ENCODE data around the gene POLDIP2. TPM values are rescaled to one million over a fixed set of nuclear protein-coding genes. Genes with fewer than 3 reads are reported as not detected.

Gene POLDIP2
- total and polyA plus RNA-seq, 10 of the 15 experiments (the other 5 are each of a cell fraction or from before 2014, with no cell fraction given), result 22.8 to 196 (median 121) TPM

- TF ChIP-seq CEBPZ (IDR thresholded peaks at IDR 0.05; ENCODE audit: low read depth, low read length) (no peak), CBFB (IDR thresholded peaks at IDR 0.05; ENCODE audit: low read depth) (no peak), NFYB (IDR thresholded peaks at IDR 0.05; ENCODE audit: insufficient read depth, low read depth, low read length) (no peak), CEBPB (IDR thresholded peaks at IDR 0.05; ENCODE audit: borderline replicate concordance in 1 of 2, low read depth in 2 of 2, low read length in 2 of 2) (no peak), SIN3A (IDR thresholded peaks at IDR 0.05; ENCODE audit: low read depth, low read length) (no peak), NFIC (IDR thresholded peaks at IDR 0.05; ENCODE audit: low read depth, low read length) (no peak), ZBED1 (IDR thresholded peaks at IDR 0.05; ENCODE audit: borderline replicate concordance) (no peak), EGR1 (IDR thresholded peaks at IDR 0.05; ENCODE audit: borderline replicate concordance in 1 of 2, low read depth in 2 of 2, low read length in 2 of 2) (no peak)
Observed at GRCh38 chr17:28390563-28390962, 33.2 kb upstream of the POLDIP2 start (continued).

- DNase-seq (ENCODE audit: low read depth, low spot score) (no peak), ATAC-seq (no peak), FAIRE-seq (no peak)
- Histone ChIP-seq H3K9me3 (replicated peaks; ENCODE audit: control insufficient read depth, insufficient read depth, low read length) (no peaks in the 10 kb centered on the region), H3K36me3 (ENCODE audit: control insufficient read depth in 2 of 2, insufficient read depth in 2 of 2, low read length in 1 of 2) (peaks cover 0 to 15% of the 10 kb centered on the region in 2 experiments; a peak in 2 of 4 replicates), H3K9ac (ENCODE audit: control insufficient read depth, insufficient read depth, low read length) (no peak overlapping the region), H3K4me1 (ENCODE audit: control insufficient read depth, insufficient read depth, low read length) (no peaks in the 10 kb centered on the region), H3K27me3 (replicated peaks in 1 of 2; ENCODE audit: control insufficient read depth in 2 of 2, insufficient read depth in 2 of 2, low read length in 1 of 2) (no peaks in the 10 kb centered on the region), H3K27ac (ENCODE audit: control insufficient read depth, insufficient read depth) (no peak overlapping the region), H3K4me3 (no peak overlapping the region), H2AFZ (ENCODE audit: control insufficient read depth, low read depth, low read length) (no peak overlapping the region), H3K4me2 (ENCODE audit: control insufficient read depth, insufficient read depth) (no peak overlapping the region), H3K79me2 (ENCODE audit: control insufficient read depth, insufficient read depth, low read length) (peaks cover 2% of the 10 kb centered on the region; the same call in 1 of the 2 replicates), H4K20me1 (ENCODE audit: control insufficient read depth, insufficient read depth) (no peaks in the 10 kb centered on the region)
- 88% methylated on average over 1 of the region's 1 CpG for WGBS (ENCODE audit: insufficient coverage, insufficient replicate concordance, low lambda C conversion rate, missing lambda C conversion rate)
- CTCF ChIA-PET, result interaction anchor here (1.5 kb wide), 1 partner anchor 27 kb away, joined by 6 read pairs; no protein-coding TSS in a partner anchor
- no peak for TF ChIP-seq SUZ12 (IDR thresholded peaks at IDR 0.05; ENCODE audit: unreplicated experiment)
- SMC1A ChIA-PET (ENCODE audit: uncharacterized antibody, unreplicated experiment), result interaction anchor here (1.3 kb wide), 1 partner anchor 8 kb away, joined by 3 read pairs; no protein-coding TSS in a partner anchor
- in situ Hi-C loops (cut with MboI) (no loop called here), intact Hi-C loops (cut with micrococcal nuclease; ENCODE audit: unreplicated experiment) (no loop called here)
- RAD21 ChIA-PET (ENCODE audit: unreplicated experiment), result no interaction called here
- BruUV-seq (replicated peaks), result no TSS peak
- POLR2A ChIA-PET, result no interaction called here
Observed at GRCh38 chr17:28390141-28390540, 32.8 kb upstream of the POLDIP2 start.

Measured in GM12878 (cell line).